B cell (primary cell): ENCODE data around the gene RAPH1.

ENCODE experiments used
- EZH2 ChIP-seq: IDR thresholded peaks from 2 replicates; pipeline ENCODE4 v1.6.1; 2012; ENCODE audit warnings: borderline replicate concordance, low read depth, mild to moderate bottlenecking, moderate library complexity, low read length; ENCODE audit not compliant: insufficient read depth, poor library complexity, severe bottlenecking
- TF ChIP-seq, protein P1 (sequence below): fragments of 200-600 bp; IDR thresholded peaks from one replicate; pipeline ENCODE4 v1.8.0; 2022; ENCODE audit warnings: antibody characterized with exemption, mild to moderate bottlenecking

GRCh38 chr2:203548887-203549286 is 13.8 kb upstream of the RAPH1 start:
- TF ChIP-seq, protein P1, sequence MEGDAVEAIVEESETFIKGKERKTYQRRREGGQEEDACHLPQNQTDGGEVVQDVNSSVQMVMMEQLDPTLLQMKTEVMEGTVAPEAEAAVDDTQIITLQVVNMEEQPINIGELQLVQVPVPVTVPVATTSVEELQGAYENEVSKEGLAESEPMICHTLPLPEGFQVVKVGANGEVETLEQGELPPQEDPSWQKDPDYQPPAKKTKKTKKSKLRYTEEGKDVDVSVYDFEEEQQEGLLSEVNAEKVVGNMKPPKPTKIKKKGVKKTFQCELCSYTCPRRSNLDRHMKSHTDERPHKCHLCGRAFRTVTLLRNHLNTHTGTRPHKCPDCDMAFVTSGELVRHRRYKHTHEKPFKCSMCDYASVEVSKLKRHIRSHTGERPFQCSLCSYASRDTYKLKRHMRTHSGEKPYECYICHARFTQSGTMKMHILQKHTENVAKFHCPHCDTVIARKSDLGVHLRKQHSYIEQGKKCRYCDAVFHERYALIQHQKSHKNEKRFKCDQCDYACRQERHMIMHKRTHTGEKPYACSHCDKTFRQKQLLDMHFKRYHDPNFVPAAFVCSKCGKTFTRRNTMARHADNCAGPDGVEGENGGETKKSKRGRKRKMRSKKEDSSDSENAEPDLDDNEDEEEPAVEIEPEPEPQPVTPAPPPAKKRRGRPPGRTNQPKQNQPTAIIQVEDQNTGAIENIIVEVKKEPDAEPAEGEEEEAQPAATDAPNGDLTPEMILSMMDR, result no peak
- no peak for TF ChIP-seq EZH2
